ENCODE data around the gene COPS8.

GRCh38 chr2:237096911-237097310 is 11.2 kb downstream of the COPS8 start:
- no peak for TF ChIP-seq POLR2A (IDR thresholded peaks at IDR 0.05)
- TF ChIP-seq CTCF (IDR thresholded peaks at IDR 0.05): no peak
